A549 treated with Hydrocortisone at 1 μM for 4 hours (cell line): ENCODE results near the gene C11orf68. TPM values are rescaled to one million over a fixed set of nuclear protein-coding genes. Genes with fewer than 3 reads are reported as not detected.

Source experiments
- total RNA-seq: library from RNA; stranded (reverse); fragments of 200-300 nt; extraction: Qiagen RNA extraction; gene quantifications from 5 replicates; pipeline ENCODE4 v1.2.3, GENCODE V29; 2022

Gene C11orf68
- total RNA-seq = 36.2 to 49.2 TPM (median 42.8 TPM) in 5 replicates

DNA sequence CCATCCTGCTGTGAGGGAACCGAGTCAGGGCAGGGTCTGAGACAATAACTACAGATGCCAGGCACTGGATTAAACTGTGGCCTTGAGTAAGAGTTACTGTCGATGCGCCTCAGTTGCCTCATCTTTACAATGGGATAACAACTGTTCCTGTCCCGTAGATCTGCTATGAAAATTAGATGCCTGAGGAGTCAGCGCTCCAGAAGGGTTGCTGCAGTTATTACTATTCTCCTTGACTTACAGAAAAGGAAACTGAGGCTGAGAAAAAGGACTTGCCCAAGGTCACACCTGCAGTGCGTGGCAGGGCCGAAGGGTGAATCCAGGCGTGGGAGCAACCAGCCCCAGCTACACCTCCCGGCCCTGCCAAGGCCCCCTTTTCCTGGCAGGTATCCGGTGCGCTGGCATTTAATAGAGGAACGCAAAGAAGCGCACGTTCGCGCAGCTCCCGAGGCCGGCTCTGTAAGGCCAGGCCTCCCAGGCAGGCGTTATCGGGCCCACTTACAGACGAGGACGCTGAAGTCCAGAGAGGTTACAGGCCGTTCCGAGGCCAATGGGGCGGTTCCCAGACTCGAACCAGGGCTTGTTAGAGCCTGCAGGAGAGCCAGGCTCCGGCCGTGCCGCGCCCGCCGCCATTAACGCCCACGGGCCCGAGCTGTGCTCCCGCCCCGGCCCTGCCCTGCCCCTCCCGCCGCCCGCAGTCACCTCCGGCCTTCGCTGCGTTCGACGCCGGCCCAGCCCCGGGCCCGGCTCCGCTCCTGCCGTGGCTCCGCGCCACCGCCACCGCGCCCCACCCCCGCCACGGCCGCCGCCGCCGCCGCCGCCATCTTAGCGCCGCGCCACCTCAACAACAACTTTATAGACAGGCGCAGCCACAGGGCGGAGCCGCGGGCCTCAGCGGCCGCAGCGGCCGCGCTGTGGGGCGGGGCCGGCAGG, at the start of gene C11orf68:
Gene C11orf68 (minus strand): TSS at position 852 of the 930 bp plus-strand sequence. CDS start 31 bp downstream, at position 821.

DNA sequence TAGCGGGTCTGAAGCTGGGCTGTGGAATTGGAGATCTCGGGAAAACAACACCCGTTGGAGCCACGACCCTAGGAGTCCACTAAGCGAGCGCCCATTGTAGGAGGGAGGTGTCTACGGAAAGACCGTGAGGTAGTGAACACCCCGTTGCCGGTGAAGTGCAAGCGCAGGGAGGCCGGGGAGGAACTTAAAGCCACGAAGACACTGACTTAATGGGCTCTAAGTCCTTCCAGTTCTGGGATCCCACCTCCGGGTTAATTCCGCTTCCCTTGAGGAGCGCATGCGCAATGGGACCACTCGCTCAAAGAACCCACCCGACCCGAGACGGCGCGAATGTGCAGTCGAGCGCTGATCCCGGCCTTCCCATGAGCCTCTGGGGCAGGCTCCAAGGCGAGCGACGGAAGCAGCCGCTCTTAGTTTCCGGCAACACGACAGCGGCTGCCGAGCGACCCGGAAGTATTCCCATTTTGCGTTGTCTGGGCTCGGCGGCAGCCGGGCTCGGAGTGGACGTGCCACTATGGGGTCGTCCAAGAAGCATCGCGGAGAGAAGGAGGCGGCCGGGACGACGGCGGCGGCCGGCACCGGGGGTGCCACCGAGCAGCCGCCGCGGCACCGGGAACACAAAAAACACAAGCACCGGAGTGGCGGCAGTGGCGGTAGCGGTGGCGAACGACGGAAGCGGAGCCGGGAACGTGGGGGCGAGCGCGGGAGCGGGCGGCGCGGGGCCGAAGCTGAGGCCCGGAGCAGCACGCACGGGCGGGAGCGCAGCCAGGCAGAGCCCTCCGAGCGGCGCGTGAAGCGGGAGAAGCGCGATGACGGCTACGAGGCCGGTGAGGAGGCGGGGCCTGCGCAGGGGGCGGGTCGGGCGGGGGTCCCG, 42.6 kb upstream of the C11orf68 start, which contains the start of gene SART1:
Gene SART1 (plus strand): TSS at position 468 of the 874 bp plus-strand sequence. CDS start 47 bp downstream, at position 515.

DNA sequence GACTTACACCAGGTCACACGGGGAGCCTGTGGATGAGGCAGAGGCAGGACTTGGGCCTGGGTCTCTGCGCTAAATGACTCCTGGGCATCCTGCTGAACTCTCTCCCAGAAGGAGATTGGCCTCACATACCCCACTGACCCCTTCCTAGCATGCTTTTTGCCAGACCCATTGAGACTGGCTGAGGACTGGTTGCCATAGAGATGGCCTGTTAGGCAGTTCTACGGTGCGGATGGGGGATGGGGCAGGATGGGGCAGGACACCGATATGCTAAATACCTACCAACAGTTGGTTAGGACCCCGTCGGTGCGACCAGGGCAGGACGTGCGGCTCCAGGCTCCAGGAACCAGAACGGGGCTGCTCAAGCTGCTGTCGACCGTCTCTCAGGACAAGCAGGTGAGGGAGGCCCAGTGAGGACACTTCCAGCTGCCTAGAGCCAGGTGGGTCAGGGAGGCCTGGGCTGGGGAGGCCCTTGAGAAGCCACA, 26.6 kb upstream of the C11orf68 start, which contains the start of gene TSGA10IP:
Gene TSGA10IP (plus strand): TSS at position 51 of the 482 bp plus-strand sequence. CDS start 196 bp downstream, at position 247.

DNA sequence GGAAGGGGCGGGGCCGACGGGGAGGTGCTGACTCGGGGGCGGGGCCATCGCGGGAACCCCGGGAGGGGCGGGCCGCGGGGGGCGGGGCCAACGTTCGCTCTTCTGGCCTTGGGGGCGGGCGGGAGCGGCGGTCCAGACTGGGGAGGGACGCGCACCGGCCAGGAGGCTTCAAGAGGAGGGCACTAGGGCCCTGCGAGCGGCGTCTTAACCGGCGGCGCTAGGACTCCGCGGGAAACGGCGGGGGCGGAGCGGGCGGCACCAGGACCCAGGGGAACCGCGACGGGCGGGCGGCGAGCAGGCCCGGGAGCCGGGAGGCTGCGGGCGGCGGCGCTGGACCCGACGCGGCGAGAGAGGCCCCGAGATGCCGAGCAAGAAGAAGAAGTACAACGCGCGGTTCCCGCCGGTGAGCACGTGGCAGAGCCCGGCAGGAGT, 295 bp upstream of the C11orf68 start, which contains the start of gene DRAP1:
Gene DRAP1 (plus strand): TSS at position 286 of the 432 bp plus-strand sequence. CDS start 76 bp downstream, at position 362.

DNA sequence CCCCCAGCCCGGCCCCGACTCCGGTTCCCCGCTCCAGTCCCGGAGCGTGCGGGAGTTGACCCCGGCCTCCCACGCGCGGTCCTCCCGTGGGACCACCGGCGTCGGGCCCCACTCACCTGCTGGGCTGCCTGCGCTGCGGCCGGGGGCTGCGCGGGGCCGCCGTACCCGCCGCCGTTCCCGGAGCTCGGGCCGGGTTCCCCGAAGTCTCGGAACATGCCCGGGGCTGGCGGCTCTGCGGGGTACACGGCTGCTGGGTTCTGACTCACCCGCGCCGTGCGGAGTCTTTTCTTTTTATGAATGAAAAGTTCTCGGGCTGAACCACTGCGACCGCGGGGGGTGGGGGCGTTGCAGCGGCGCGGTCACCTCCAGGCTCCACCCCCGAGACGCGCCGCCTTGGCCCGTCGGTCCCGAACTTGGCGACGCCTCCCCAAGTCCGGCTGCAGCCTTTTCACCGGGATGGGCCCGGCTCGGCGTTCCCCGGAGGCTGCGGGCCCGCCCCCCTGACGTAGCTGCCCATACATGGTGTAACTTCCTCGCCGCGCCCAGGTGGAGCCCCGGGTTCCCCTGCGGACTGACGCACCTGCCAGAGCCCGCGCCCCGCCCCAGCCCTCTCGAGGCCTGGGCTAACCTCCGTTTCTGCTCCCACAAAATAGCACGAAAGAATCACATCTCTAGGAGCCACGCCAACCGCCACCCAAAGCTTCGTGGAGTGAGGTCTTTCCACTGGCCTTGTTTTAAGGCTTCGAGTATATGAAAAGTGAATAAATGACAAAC, 18.6 kb downstream of the C11orf68 start, which contains the start of gene FOSL1:
Gene FOSL1 (minus strand): TSS at position 264 of the 774 bp plus-strand sequence. CDS start 49 bp downstream, at position 215.

DNA sequence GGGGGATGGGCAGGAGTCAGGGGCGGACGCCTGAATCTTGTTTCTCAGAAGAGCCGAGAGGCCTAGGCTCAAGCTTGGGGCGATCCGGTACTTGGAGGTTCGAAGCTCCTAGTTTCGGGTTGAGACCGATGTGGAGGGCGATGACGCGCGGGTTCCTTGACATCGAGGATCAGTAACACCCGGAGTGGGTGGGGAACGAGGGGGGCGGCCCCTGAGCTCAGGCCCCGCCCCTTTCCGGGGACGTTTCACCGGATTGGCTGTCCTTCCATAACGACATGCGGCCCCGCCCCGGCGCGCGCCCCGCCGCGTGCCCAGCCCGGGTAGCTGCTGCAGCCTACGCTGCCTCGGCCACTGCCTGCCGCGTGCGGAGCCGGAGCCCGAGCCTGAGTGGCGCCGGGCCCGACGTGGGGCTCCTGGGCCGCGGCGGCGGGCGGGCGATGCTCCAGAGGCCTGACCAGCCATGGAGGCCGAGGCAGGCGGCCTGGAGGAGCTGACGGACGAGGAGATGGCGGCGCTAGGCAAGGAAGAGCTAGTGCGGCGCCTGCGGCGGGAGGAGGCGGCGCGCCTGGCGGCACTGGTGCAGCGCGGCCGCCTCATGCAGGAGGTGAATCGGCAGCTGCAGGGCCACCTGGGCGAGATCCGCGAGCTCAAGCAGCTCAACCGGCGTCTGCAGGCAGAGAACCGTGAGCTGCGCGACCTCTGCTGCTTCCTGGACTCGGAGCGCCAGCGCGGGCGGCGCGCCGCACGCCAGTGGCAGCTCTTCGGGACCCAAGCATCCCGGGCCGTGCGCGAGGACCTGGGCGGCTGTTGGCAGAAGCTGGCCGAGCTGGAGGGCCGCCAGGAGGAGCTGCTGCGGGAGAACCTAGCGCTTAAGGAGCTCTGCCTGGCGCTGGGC, 28.3 kb downstream of the C11orf68 start, which contains the start of gene CCDC85B:
Gene CCDC85B (plus strand): TSS at position 350 of the 895 bp plus-strand sequence. CDS start 111 bp downstream, at position 461.

DNA sequence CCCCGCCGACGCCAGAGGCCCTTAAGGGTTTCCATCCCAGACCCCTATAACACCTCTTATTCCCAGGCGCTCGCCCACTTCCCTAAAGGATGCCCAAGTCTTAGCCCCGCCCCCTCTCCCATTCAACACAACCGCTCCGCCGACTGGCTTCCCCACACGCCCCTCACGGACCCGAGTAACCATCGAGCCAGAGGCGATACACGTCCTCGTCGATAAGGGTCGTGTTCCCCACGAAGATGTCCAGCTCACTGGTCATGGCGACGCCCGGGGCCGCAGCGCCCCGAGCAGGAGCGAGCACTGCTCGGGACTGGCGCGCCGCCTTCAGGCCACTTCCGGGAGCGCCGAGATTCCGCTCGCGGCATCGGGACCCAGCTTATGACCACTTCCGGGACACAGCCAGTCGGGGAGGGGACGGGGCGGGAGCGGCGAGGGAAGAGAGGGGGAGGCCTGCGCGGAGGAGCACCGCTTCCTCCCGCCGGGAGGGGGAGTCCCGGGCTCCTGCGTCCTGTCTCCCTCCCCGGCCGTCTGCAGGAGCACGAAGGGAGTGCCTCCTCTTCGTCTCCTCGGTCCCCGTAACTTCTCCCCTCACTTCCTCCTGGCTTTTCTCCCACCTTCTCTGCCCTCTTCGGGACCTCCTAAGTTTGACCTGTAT, 30.6 kb downstream of the C11orf68 start, which contains the start of gene FIBP:
Gene FIBP (minus strand): TSS at position 309 of the 652 bp plus-strand sequence. CDS start 53 bp downstream, at position 256.

DNA sequence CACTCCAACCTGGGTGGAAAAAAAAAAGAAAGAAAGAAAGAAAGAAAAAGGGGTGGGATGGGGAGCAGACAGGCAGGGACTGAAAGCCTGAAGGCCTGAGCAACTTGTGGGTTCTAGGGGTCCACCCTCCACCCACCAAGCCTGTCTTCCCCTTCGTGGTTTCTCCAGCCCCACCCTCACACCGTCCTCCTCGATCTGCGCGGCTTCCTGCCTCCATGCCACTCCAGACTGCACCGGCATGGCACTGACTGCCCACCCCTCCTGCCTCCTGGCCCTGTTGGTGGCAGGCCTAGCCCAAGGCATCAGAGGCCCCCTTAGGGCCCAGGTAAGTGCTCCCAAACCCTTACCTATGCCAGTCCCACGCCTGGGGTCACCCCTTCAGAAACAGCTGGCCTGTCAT, 39.2 kb downstream of the C11orf68 start, which contains the start of gene CTSW:
Gene CTSW (plus strand): TSS at position 221 of the 400 bp plus-strand sequence. CDS start 18 bp downstream, at position 239.

DNA sequence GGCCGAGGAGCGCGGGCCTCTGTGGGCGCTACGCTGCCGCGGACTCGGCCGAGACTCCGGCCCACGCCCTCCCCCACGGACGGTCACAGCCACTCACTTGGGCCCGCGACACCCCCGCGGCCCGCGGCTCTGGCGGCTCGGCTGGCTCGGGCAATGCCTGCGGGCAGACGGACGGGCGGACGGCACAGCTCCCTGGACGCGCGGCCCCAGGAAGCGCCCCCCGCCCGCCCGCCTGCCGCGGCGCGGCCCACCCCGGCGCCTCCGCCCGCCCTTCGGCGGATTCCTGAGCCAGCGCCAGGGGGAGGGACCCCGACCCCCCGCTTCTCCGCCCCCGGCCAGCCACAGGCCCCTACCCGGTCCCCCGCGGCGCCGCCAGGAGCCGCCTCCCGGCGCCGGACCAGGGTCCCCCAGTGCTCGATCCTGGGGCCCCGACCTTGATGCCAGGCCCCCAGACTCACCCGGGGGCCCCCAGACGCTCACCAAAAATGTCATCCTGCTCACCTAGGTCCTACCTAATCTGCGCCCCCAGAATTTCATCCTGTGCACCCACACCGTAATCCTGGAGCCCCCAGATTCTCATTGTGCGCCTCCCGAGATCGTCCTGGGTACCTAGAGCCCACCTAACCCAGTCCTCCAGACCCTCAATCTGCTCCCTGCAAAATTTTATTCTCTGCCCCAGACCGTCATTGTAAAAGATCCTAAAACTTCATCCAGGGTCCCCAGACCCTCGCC, 46.1 kb downstream of the C11orf68 start, which contains the start of gene EFEMP2:
Gene EFEMP2 (minus strand): TSS at position 215 of the 732 bp plus-strand sequence. CDS start 446 bp downstream, outside the sequence.

Other genes with a start within 250 kb of the C11orf68 start
- 41.2 to 52.5 TPM (median 50.4 TPM) in 5 replicates for gene KAT5, start 206.8 kb downstream of the C11orf68 start, total RNA-seq
- gene RNASEH2C, start 198.3 kb downstream of the C11orf68 start, total RNA-seq = 23.6 to 51.8 TPM (median 47.4 TPM) in 5 replicates
- gene AP5B1, start 138.1 kb downstream of the C11orf68 start, total RNA-seq = 8.5 to 11.9 TPM (median 10.8 TPM) in 5 replicates
- 0.03 to 0.13 TPM (median 0.08 TPM) in 3 of 5 replicates, not detected in the others for gene OVOL1, start 132.0 kb downstream of the C11orf68 start, total RNA-seq
- gene SNX32, start 85.1 kb downstream of the C11orf68 start, total RNA-seq = 0.06 to 0.11 TPM (median 0.08 TPM) in 3 of 5 replicates, not detected in the others
- gene CFL1, start 60.9 kb downstream of the C11orf68 start, total RNA-seq = 1,998 to 2,345 TPM (median 2,265 TPM) in 5 replicates
- 24.8 to 34.3 TPM (median 33.8 TPM) in 5 replicates for gene MUS81, start 58.6 kb downstream of the C11orf68 start, total RNA-seq
- gene EFEMP2, start 46.3 kb downstream of the C11orf68 start, total RNA-seq = 0.78 to 1.3 TPM (median 0.94 TPM) in 5 replicates
- gene CTSW, start 39.2 kb downstream of the C11orf68 start, total RNA-seq = 0.06 to 0.13 TPM (median 0.09 TPM) in 3 of 5 replicates, not detected in the others
- gene FIBP, start 30.6 kb downstream of the C11orf68 start, total RNA-seq = 70.0 to 85.8 TPM (median 82.0 TPM) in 5 replicates
- 18.2 to 42.2 TPM (median 39.0 TPM) in 5 replicates for gene CCDC85B, start 28.4 kb downstream of the C11orf68 start, total RNA-seq
- gene FOSL1, start 18.7 kb downstream of the C11orf68 start, total RNA-seq = 97.6 to 169 TPM (median 123 TPM) in 5 replicates
- 154 to 246 TPM (median 196 TPM) in 5 replicates for gene DRAP1, start 364 bp upstream of the C11orf68 start, total RNA-seq
- not detected in 5 replicates for gene TSGA10IP, start 26.4 kb upstream of the C11orf68 start, total RNA-seq
- gene SART1, start 42.7 kb upstream of the C11orf68 start, total RNA-seq = 43.5 to 63.3 TPM (median 54.0 TPM) in 5 replicates
- 36.3 to 54.2 TPM (median 37.8 TPM) in 5 replicates for gene EIF1AD, start 83.1 kb upstream of the C11orf68 start, total RNA-seq
- gene BANF1, start 83.4 kb upstream of the C11orf68 start, total RNA-seq = 350 to 491 TPM (median 479 TPM) in 5 replicates
- gene CST6, start 92.9 kb upstream of the C11orf68 start, total RNA-seq = not detected in 5 replicates
- 0.98 to 1.4 TPM (median 1.3 TPM) in 5 replicates for gene CATSPER1, start 107.4 kb upstream of the C11orf68 start, total RNA-seq
- not detected in 5 replicates for gene GAL3ST3, start 130.1 kb upstream of the C11orf68 start, total RNA-seq
- gene SF3B2, start 133.3 kb upstream of the C11orf68 start, total RNA-seq = 162 to 202 TPM (median 169 TPM) in 5 replicates
- gene PACS1, start 151.2 kb upstream of the C11orf68 start, total RNA-seq = 57.6 to 92.8 TPM (median 81.4 TPM) in 5 replicates